ENCODE measurements around the gene ERFL. TPM values are rescaled to one million over a fixed set of nuclear protein-coding genes. Genes with fewer than 3 reads are reported as not detected.

Gene ERFL
- total and polyA plus RNA-seq, 2 of the 8 experiments (the other 6 are each of a cell fraction or from before 2014, with no cell fraction given): 0.12 TPM; not detected in 1

- TF ChIP-seq, protein P1, sequence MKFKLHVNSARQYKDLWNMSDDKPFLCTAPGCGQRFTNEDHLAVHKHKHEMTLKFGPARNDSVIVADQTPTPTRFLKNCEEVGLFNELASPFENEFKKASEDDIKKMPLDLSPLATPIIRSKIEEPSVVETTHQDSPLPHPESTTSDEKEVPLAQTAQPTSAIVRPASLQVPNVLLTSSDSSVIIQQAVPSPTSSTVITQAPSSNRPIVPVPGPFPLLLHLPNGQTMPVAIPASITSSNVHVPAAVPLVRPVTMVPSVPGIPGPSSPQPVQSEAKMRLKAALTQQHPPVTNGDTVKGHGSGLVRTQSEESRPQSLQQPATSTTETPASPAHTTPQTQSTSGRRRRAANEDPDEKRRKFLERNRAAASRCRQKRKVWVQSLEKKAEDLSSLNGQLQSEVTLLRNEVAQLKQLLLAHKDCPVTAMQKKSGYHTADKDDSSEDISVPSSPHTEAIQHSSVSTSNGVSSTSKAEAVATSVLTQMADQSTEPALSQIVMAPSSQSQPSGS (IDR thresholded peaks at IDR 0.05; ENCODE audit: low read length): no peak
- no peak for TF ChIP-seq SRF (IDR thresholded peaks at IDR 0.05; ENCODE audit: low read depth, low read length)
Observed at GRCh38 chr19:41883821-41884733, 44.2 kb downstream of the ERFL start (continued).

Data from H1 (cell line).